GM23248 (cell line): Measurements from ENCODE around the gene RSPH1. TPM values are rescaled to one million over a fixed set of nuclear protein-coding genes. Genes with fewer than 3 reads are reported as not detected.
"Not testable (repeated sequence)": the region's sequence is repeated elsewhere in the genome, so short reads cannot be mapped to it uniquely, and the experiment has no call there.

Experiments
- DNase-seq: peaks from one replicate; pipeline ENCODE4 v3.0.0-alpha.2; 2015
- H2AFZ ChIP-seq: fragments of 200-600 bp; sonication (generic); 2 replicates; pipeline ENCODE4 v1.6.1; 2016; ENCODE audit warnings: antibody characterized with exemption
- H3F3A ChIP-seq: fragments of 200-600 bp; sonication (generic); 2 replicates; pipeline ENCODE4 v1.6.1; 2016; ENCODE audit warnings: mild to moderate bottlenecking, antibody characterized with exemption, mixed run types; ENCODE audit not compliant: insufficient read depth
- H3K27ac ChIP-seq: fragments of 200-600 bp; sonication (generic); 2 replicates; pipeline ENCODE4 v1.5.1; 2016; ENCODE audit warnings: mild to moderate bottlenecking
- H3K27me3 ChIP-seq: fragments of 200-600 bp; sonication (generic); replicated peaks from 2 replicates; pipeline ENCODE4 v1.6.1; 2016; ENCODE audit warnings: mild to moderate bottlenecking; ENCODE audit not compliant: insufficient read depth
- H3K36me3 ChIP-seq: fragments of 200-600 bp; sonication (generic); 2 replicates; pipeline ENCODE4 v1.6.1; 2016; ENCODE audit warnings: low read depth, mild to moderate bottlenecking
- H3K4me1 ChIP-seq: fragments of 200-600 bp; sonication (generic); 2 replicates; pipeline ENCODE4 v1.6.1; 2016; ENCODE audit warnings: mild to moderate bottlenecking; ENCODE audit not compliant: insufficient read depth
- H3K4me2 ChIP-seq: fragments of 200-600 bp; sonication (generic); one replicate; pipeline ENCODE4 v1.6.1; 2016; ENCODE audit warnings: mild to moderate bottlenecking; ENCODE audit not compliant: unreplicated experiment
- H3K4me3 ChIP-seq: fragments of 200-600 bp; sonication (generic); 2 replicates; pipeline ENCODE4 v1.5.1; 2016; ENCODE audit warnings: mild to moderate bottlenecking
- H3K79me2 ChIP-seq: fragments of 200-600 bp; sonication (generic); 2 replicates; pipeline ENCODE4 v1.6.1; 2016; ENCODE audit warnings: mild to moderate bottlenecking; ENCODE audit not compliant: insufficient read depth
- H3K9ac ChIP-seq: fragments of 200-600 bp; sonication (generic); 2 replicates; pipeline ENCODE4 v1.6.1; 2016; ENCODE audit warnings: mild to moderate bottlenecking
- H3K9me2 ChIP-seq: fragments of 200-600 bp; sonication (generic); 2 replicates; pipeline ENCODE4 v1.6.1; 2016; ENCODE audit warnings: mixed run types, mild to moderate bottlenecking, moderate library complexity; ENCODE audit not compliant: insufficient read depth
- H3K9me3 ChIP-seq: fragments of 200-600 bp; sonication (generic); one replicate; pipeline ENCODE4 v1.6.1; 2017; ENCODE audit warnings: low read depth
- H4K20me1 ChIP-seq: fragments of 200-600 bp; sonication (generic); 2 replicates; pipeline ENCODE4 v1.6.0; 2016; ENCODE audit not compliant: insufficient read depth
- EZH2 ChIP-seq: fragments of 200-600 bp; sonication (generic); IDR thresholded peaks from 2 replicates; pipeline ENCODE4 v1.6.1; 2018; ENCODE audit warnings: antibody characterized with exemption, mild to moderate bottlenecking; ENCODE audit not compliant: insufficient read depth, poor library complexity, severe bottlenecking
- EZH2phosphoT487 ChIP-seq: fragments of 200-600 bp; sonication (generic); IDR thresholded peaks from 2 replicates; pipeline ENCODE4 v1.6.1; 2018; ENCODE audit warnings: antibody characterized with exemption, moderate library complexity, mild to moderate bottlenecking, low read depth; ENCODE audit not compliant: insufficient read depth
- WGBS, 2 experiments: methylation state at CpG; one replicate each; pipeline ENCODE4 v1.1.6; 2015 to 2017; ENCODE audit warnings: low lambda C conversion rate in 2 of 2, low coverage in 1 of 2; ENCODE audit errors: missing lambda C conversion rate in 2 of 2; 5-methylcytosine and 5-hydroxymethylcytosine counted together
- in situ Hi-C: fragments of 300-500 bp; cut with MboI; formaldehyde crosslinking; loops from 2 replicates; pipeline ENCODE4 v1.15.0; 2020
- polyA plus RNA-seq: library from polyadenylated mRNA; unstranded; fragments of >200 nt; fragmentation: Nextera tagmentation; extraction: Ambion mirVana; gene quantifications from 2 replicates; pipeline ENCODE4 v1.2.1, GENCODE V29; 2016
- total RNA-seq: library from RNA; depleted of rRNA; stranded (reverse); fragments of >200 nt; shearing (Covaris generic); gene quantifications from 2 replicates; pipeline ENCODE4 v1.2.3, GENCODE V29; 2014

Gene RSPH1
- total and polyA plus RNA-seq, 2 experiments from 2014 or later = 0.32 TPM; not detected in 1

DNA sequence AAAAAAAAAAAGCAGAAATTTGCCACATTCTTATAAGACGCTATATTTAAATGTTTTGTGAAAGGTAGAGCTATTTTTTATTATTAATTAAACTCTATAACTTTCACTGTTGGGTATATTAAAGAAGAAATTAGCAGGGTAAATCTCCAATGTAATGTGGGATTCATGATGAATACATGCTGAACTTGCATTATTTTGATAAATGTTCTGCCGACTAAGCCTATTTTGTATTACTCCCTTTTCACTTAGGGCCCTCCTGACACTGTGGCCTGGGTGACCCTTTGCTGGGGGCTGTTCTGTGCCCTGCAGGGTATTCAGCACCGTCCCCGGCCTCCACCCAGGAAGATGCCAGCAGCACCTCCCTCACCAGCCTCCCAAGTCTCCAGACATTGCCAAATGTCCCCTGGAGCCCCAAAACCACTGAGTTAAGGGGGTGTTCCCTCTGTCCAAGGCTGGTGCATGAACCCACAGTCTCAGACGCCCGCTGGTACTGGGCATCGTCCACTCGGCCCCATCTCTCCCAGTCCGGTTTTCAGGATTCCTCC is 22.5 kb downstream of the RSPH1 start:
- H3K9ac ChIP-seq = no peak overlapping the region
- no peaks in the 10 kb centered on the region for H3K9me3 ChIP-seq
- in situ Hi-C loops = no loop called here
- H3K4me1 ChIP-seq = no peaks in the 10 kb centered on the region
- 79 to 81% methylated on average over 9 of the region's 9 CpGs for WGBS, 2 experiments
- H3K27ac ChIP-seq = no peak overlapping the region
- no peak for DNase-seq
- no peaks in the 10 kb centered on the region for H3K79me2 ChIP-seq
- no peak overlapping the region for H2AFZ ChIP-seq
- H3F3A ChIP-seq = no peaks in the 10 kb centered on the region
- H3K9me2 ChIP-seq = no peaks in the 10 kb centered on the region
- no peaks in the 10 kb centered on the region for H3K36me3 ChIP-seq
- no peaks in the 10 kb centered on the region for H4K20me1 ChIP-seq
- no peak overlapping the region for H3K4me3 ChIP-seq
- TF ChIP-seq EZH2 (no peak), EZH2phosphoT487 (no peak)
- H3K27me3 ChIP-seq = peaks cover 2% of the 10 kb centered on the region; the same call in 1 of the 2 replicates
- H3K4me2 ChIP-seq = no peak overlapping the region

DNA sequence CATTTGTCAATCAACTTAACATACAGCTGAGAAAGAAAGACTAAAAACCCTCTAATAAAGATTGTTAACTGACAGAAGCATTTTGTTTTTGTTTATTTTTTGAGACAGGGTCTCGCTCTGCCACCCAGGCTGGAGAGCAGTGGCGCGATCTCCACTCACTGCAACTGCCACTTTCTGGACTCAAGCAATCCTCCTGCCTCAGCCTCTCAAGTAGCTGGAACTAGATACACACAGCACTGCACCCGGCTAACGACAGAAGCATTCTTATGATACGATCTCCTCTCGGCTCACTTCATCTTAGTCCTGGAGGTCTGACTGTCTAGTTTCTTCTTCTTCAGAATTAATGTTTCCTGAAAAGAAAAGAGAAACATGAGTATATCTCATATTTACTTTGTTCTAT is 23.5 kb downstream of the RSPH1 start:
- Histone ChIP-seq H3K4me2 (no peak overlapping the region), H3K9me2 (no peaks in the 10 kb centered on the region), H3K9ac (no peak overlapping the region), H3F3A (no peaks in the 10 kb centered on the region), H3K79me2 (no peaks in the 10 kb centered on the region), H3K4me1 (no peaks in the 10 kb centered on the region), H3K27me3 (peaks cover 8% of the 10 kb centered on the region; the same call in 1 of the 2 replicates), H3K36me3 (no peaks in the 10 kb centered on the region), H3K4me3 (no peak overlapping the region), H3K9me3 (no peaks in the 10 kb centered on the region), H2AFZ (no peak overlapping the region), H3K27ac (no peak overlapping the region), H4K20me1 (no peaks in the 10 kb centered on the region)
- DNase-seq = no peak
- TF ChIP-seq EZH2phosphoT487 = no peak
- no peak for TF ChIP-seq EZH2
- in situ Hi-C loops = no loop called here
- 54 to 62% methylated on average over 7 of the region's 7 CpGs for WGBS, 2 experiments

GRCh38 chr21:42471716-42472330 is 24.2 kb downstream of the RSPH1 start:
- TF ChIP-seq EZH2phosphoT487 (no peak), EZH2 (no peak)
- no peaks in the 10 kb centered on the region for H3K79me2 ChIP-seq
- no peak overlapping the region for H3K4me3 ChIP-seq
- no peaks in the 10 kb centered on the region for H3K9me2 ChIP-seq
- H3F3A ChIP-seq = no peaks in the 10 kb centered on the region
- no peaks in the 10 kb centered on the region for H4K20me1 ChIP-seq
- no peak for DNase-seq
- peaks cover 8% of the 10 kb centered on the region; the same call in 1 of the 2 replicates for H3K27me3 ChIP-seq
- H3K4me1 ChIP-seq = no peaks in the 10 kb centered on the region
- no peak overlapping the region for H3K9ac ChIP-seq
- H3K36me3 ChIP-seq = no peaks in the 10 kb centered on the region
- in situ Hi-C loops = no loop called here
- H3K27ac ChIP-seq = no peak overlapping the region
- WGBS, 2 experiments = 69 to 73% methylated on average over 13 of the region's 13 CpGs
- H2AFZ ChIP-seq = no peak overlapping the region
- no peak overlapping the region for H3K4me2 ChIP-seq
- H3K9me3 ChIP-seq = no peaks in the 10 kb centered on the region

DNA sequence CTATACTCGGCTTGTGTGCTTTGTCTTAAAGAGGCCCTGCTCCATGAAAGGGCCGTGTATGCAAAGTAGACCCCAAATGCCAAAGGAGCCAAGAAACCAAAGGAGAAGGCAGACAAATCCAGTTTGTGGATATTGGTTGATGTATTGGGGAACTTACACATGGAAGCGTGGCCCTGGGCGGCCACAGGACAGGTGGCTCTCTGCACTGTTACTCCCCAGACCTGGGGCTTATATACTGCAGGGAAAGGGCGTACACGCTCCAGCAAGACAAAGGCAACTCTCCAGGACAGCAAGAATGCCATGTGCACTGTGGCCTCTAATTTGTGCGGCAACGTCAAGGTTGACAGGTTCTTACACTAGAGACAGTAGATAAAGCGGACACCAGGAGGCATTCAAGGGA is 24.8 kb downstream of the RSPH1 start:
- no peak for DNase-seq
- no peak overlapping the region for H3K27ac ChIP-seq
- H3F3A ChIP-seq = no peaks in the 10 kb centered on the region

GRCh38 chr21:42469726-42470125 is 26.3 kb downstream of the RSPH1 start:
- H3F3A ChIP-seq, H3K4me3 ChIP-seq, H3K79me2 ChIP-seq, H3K9ac ChIP-seq, H4K20me1 ChIP-seq, H3K27ac ChIP-seq, DNase-seq, H3K4me2 ChIP-seq, H3K9me2 ChIP-seq, H3K27me3 ChIP-seq, H2AFZ ChIP-seq, H3K36me3 ChIP-seq, H3K9me3 ChIP-seq, H3K4me1 ChIP-seq, in situ Hi-C loops: not testable (repeated sequence)
- 66 to 72% methylated on average over 4 of the region's 4 CpGs for WGBS, 2 experiments

More for the DNA sequence above, 24.8 kb downstream of the RSPH1 start:
- TF ChIP-seq EZH2 = no peak
- no peak overlapping the region for H2AFZ ChIP-seq
- H3K4me3 ChIP-seq = no peak overlapping the region
- H3K79me2 ChIP-seq = no peaks in the 10 kb centered on the region
- H3K9ac ChIP-seq = no peak overlapping the region
- WGBS, 2 experiments = 52 to 55% methylated on average over 9 of the region's 9 CpGs
- no peak overlapping the region for H3K4me2 ChIP-seq
- H3K4me1 ChIP-seq = no peaks in the 10 kb centered on the region
- in situ Hi-C loops = no loop called here
- no peaks in the 10 kb centered on the region for H3K9me3 ChIP-seq
- H4K20me1 ChIP-seq = no peaks in the 10 kb centered on the region
- no peaks in the 10 kb centered on the region for H3K36me3 ChIP-seq
- peaks cover 8% of the 10 kb centered on the region; the same call in 1 of the 2 replicates for H3K27me3 ChIP-seq
- no peaks in the 10 kb centered on the region for H3K9me2 ChIP-seq
